Gastrocnemius medialis (tissue), 4 donors: ENCODE results near the gene OR4K2.

Experiments used
- POLR2A ChIP-seq, 2 donors: fragments of 450-650 bp; IDR thresholded peaks; one replicate each; pipeline ENCODE4 v1.6.1; 2017; ENCODE audit warnings: antibody characterized with exemption in 2 of 2, mild to moderate bottlenecking in 2 of 2, moderate library complexity in 2 of 2
- TF ChIP-seq, protein P1 (sequence below), 5 experiments: fragments of 450-650 bp in 3 of 5; fragments of 200-600 bp in 2 of 5; sonication (generic) in 2 of 5; IDR thresholded peaks in 4 of 5; conservative IDR thresholded peaks in 1 of 5; 1 replicate in 4 of 5; 2 replicates in 1 of 5; pipeline ENCODE4 v1.5.1; 2016 to 2019; ENCODE audit warnings: antibody characterized with exemption in 5 of 5, mild to moderate bottlenecking in 3 of 5, moderate library complexity in 3 of 5

- TF ChIP-seq, protein P1, sequence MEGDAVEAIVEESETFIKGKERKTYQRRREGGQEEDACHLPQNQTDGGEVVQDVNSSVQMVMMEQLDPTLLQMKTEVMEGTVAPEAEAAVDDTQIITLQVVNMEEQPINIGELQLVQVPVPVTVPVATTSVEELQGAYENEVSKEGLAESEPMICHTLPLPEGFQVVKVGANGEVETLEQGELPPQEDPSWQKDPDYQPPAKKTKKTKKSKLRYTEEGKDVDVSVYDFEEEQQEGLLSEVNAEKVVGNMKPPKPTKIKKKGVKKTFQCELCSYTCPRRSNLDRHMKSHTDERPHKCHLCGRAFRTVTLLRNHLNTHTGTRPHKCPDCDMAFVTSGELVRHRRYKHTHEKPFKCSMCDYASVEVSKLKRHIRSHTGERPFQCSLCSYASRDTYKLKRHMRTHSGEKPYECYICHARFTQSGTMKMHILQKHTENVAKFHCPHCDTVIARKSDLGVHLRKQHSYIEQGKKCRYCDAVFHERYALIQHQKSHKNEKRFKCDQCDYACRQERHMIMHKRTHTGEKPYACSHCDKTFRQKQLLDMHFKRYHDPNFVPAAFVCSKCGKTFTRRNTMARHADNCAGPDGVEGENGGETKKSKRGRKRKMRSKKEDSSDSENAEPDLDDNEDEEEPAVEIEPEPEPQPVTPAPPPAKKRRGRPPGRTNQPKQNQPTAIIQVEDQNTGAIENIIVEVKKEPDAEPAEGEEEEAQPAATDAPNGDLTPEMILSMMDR (IDR thresholded peaks at IDR 0.05 in 4 of 5, conservative IDR thresholded peaks at IDR 0.05 in 1 of 5), result no peak
- TF ChIP-seq POLR2A (IDR thresholded peaks at IDR 0.05), result no peak
These were observed 45.2 kb downstream of the OR4K2 start, which contains the start of gene OR4K5 for GRCh38 chr14:19920021-19920657.
